Testis (tissue), 2 donors: ENCODE data around the gene HMGB2.

Experiments used
- CTCF ChIP-seq, 3 experiments: fragments of 450-650 bp in 2 of 3; fragments of 200-600 bp in 1 of 3; sonication (generic) in 1 of 3; IDR thresholded peaks; one replicate each; pipeline ENCODE4 v1.5.1; 2016 to 2019; ENCODE audit warnings: antibody characterized with exemption in 3 of 3, mild to moderate bottlenecking in 2 of 3, moderate library complexity in 1 of 3
- POLR2A ChIP-seq: fragments of 450-650 bp; IDR thresholded peaks from one replicate; pipeline ENCODE4 v1.6.1; 2017; ENCODE audit warnings: antibody characterized with exemption, mild to moderate bottlenecking, moderate library complexity

GRCh38 chr4:173337463-173337862 is 3.3 kb upstream of the HMGB2 start:
- TF ChIP-seq POLR2A (no peak), CTCF (IDR thresholded peaks at IDR 0.05) (no peak)
